NCI-H524 (cell line): ENCODE data around the gene TARP.

ENCODE experiments used
- DNase-seq, 2 experiments: peaks; one replicate each; lab custom pipeline; 2025; lab: John Stamatoyannopoulos, UW

The TARP gene

DNA sequence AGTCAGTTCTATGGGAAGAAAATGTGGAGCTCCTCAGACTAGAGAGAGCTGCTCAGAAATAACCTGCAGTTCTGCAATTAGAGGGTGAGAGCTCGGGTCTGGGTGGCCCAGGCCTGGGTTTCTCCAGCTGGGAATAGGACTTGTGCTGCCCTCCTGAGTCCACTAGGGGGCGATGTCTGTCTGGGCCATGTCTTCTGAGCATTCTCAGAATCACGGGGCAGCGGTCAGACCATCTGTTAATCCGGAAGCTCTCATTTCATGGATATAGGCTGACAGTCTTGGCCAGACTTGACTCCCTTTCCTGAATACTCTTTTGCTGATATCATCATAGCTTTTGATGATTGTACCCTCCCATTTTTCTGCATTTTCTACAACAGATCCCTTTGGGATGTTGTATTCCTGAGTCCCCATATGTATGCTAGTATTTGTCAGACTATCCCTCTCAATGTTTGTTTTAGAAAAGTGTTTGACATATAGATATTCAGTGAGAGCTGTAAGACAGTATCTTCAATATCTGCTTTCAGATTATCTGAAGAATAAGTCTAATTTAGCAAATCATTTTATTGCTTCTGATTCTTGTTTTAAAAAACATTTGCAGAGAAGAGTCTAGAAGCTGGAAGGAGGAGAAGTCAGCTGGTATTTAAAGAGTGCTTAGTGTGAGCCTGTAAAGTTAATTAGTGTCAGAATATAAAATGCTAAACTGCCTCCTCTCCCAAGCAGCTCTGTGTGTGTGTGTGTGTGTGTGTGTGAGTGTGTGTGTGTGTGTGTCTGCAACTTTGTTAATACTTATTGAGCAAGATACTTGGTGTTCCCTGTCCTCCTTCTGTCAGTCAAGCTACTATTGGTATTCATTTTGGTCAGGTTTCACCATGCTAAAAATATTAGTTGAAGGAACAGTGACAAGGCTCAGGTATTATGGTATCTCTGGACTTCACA, 57.4 kb downstream of the TARP start:
- peak; percentile 60 to 86 for DNase-seq

GRCh38 chr7:38215115-38215514, 58.3 kb downstream of the TARP start:
- no peak for DNase-seq

- no peak for DNase-seq
Measured at GRCh38 chr7:38211940-38212339, 61.5 kb downstream of the TARP start.

DNA sequence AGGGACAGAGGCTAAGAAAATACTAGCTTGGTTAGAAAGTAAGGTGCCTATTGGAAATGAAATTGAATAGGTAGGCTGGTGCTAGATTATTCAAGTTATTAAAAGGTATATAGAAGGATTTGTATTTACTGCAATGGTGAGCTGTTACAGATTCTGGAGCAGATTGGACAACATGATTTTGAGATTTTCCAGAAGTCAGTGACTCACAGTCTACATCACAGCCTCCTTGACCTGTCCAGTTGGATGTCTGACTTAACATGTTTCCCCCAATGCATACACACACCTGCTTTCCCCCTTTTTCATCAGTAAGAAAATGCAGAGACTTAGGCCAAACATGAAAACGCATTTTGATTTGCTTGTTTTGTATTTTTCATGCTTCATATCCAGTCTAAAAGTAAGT, 62.0 kb downstream of the TARP start:
- no peak for DNase-seq
